HUES48 (cell line): Measurements from ENCODE around the gene TGFBR3L.

Source experiments
- H3K27ac ChIP-seq: one replicate; pipeline ENCODE4 v1.7.0; 2013; ENCODE audit warnings: low read depth, low read length, inconsistent platforms
- H3K27me3 ChIP-seq: 2 replicates; pipeline ENCODE4 v1.6.1; 2013; ENCODE audit warnings: mild to moderate bottlenecking, low read length; ENCODE audit not compliant: control insufficient read depth, insufficient read depth
- H3K36me3 ChIP-seq: 2 replicates; pipeline ENCODE4 v1.6.1; 2013; ENCODE audit warnings: low read length; ENCODE audit not compliant: control insufficient read depth, insufficient read depth
- H3K4me1 ChIP-seq: 2 replicates; pipeline ENCODE4 v1.6.1; 2013; ENCODE audit warnings: mild to moderate bottlenecking, low read length; ENCODE audit not compliant: control insufficient read depth, insufficient read depth
- H3K4me3 ChIP-seq: 2 replicates; pipeline ENCODE4 v1.5.1; 2013; ENCODE audit warnings: mild to moderate bottlenecking, low read depth, low read length
- H3K9ac ChIP-seq: 2 replicates; pipeline ENCODE4 v1.6.1; 2013; ENCODE audit warnings: mild to moderate bottlenecking, low read depth, low read length, moderate library complexity
- H3K9me3 ChIP-seq: 2 replicates; pipeline ENCODE4 v1.6.1; 2013; ENCODE audit warnings: low read length; ENCODE audit not compliant: control insufficient read depth, insufficient read depth

TGFBR3L gene

DNA sequence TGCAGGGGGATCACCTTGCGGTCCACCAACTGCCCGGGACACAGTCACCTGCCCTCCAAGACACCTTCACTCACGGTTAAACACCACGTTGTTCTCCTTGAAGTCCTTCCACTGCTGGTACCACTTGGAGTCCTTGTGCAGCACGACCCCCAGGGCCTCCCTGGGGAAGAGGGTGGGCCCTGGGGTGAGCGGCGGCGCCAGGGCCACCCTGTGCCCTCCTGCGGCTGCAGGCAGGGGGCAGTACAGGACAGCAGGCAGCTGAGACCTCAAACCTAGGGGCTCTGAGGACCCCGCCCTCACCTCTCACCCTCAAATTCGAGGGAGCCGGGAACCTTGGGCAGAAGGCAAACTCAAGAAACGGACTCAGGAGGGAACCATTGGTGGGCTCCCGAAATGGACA, 18.8 kb downstream of the TGFBR3L start:
- Histone ChIP-seq H3K36me3 (peaks cover 84% of the 10 kb centered on the region), H3K4me1 (no peaks in the 10 kb centered on the region; the same call in 1 of the 2 replicates), H3K4me3 (no peak overlapping the region), H3K27ac (no peak overlapping the region), H3K9ac (no peak overlapping the region), H3K27me3 (no peaks in the 10 kb centered on the region), H3K9me3 (no peaks in the 10 kb centered on the region)

DNA sequence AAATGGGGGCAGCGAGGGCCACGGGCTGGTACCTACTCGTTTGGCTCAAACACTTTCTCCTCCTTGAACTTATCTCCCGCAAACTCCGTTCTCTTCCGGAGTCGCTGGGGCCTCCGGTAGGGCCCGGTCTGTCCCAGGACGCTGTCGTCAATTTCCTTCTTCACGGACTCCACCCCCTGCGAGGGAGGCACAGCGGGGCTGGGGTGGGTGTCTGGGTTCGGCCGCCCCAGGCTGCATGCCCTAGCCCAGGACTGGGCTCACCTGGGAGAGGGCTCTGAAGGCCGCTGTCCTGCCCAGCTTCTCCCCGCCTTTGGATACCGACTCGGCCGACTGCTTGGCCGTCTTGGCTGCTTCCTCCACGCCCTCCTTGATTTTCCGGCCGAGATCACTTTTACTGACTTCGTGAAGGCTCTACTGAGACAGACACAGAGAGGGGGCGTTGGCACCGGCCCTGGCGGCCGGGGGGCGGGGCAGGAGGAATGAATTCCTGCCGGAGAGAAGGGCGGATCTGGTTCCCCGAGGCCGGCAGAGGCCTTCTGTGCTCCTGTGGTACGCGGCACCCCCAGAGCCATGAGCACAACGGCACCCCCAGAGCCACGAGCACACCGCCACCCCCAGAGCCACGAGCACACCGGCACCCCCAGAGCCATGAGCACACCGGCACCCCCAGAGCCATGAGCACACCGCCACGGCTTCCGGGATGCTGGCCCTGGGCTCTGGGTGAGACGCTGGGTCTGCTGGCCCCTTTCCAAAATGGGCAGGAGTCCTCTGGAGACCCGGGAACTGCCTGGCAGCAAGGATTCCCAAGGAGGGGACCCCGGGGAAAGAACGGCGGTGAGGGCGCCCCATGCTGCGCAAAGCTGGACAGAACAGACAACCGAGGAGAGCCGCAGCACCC, 19.4 kb downstream of the TGFBR3L start:
- Histone ChIP-seq H3K27me3 (no peaks in the 10 kb centered on the region), H3K36me3 (peaks cover 89% of the 10 kb centered on the region), H3K9ac (no peak overlapping the region), H3K4me1 (no peaks in the 10 kb centered on the region; the same call in 1 of the 2 replicates), H3K4me3 (no peak overlapping the region), H3K27ac (no peak overlapping the region), H3K9me3 (no peaks in the 10 kb centered on the region)

DNA sequence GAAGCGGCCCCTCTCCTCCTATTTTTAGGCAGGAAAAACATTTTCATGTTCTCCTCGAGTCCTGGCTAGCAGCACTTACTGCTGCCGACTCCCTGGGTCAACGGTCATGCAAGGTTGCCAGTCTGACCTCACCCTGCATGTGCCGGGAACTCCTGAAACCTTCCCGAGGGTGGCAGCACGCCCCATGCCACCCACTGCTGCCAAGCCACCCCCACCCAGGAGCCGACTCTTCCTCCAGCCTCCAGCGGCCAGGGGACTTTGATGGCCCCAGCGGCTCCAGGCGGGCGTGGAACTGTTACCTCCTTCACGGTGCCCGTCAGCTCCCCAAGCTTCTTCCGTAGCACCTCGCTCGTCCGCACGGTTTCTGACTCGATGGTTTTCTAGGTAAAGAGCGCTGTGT, 20.1 kb downstream of the TGFBR3L start:
- Histone ChIP-seq H3K9ac (no peak overlapping the region), H3K4me1 (no peaks in the 10 kb centered on the region), H3K36me3 (peaks cover 90% of the 10 kb centered on the region), H3K27me3 (no peaks in the 10 kb centered on the region), H3K4me3 (no peak overlapping the region), H3K27ac (no peak overlapping the region), H3K9me3 (no peaks in the 10 kb centered on the region)

DNA sequence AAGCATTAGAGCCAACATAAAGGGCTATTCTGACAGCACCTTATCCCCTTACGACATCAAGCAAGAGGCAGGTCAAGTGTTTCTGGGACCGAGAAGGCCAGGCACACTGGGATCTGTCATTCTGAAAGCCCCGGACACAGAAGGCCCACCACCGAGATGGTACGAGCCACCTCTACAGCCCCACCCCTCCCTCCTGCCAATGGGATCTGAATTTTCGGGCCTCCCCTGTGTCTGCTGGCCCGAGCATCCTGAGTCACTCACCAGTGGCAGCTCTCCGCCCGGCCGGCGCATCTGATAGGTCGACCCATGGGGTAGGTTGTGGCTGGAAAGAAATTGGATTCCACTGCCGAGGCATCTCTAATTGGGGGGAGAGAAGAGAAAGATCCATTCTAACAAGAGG, 26.2 kb downstream of the TGFBR3L start:
- Histone ChIP-seq H3K4me1 (no peaks in the 10 kb centered on the region), H3K4me3 (no peak overlapping the region), H3K27ac (no peak overlapping the region), H3K27me3 (no peaks in the 10 kb centered on the region), H3K9ac (no peak overlapping the region), H3K9me3 (no peaks in the 10 kb centered on the region), H3K36me3 (peaks cover 49% of the 10 kb centered on the region)

DNA sequence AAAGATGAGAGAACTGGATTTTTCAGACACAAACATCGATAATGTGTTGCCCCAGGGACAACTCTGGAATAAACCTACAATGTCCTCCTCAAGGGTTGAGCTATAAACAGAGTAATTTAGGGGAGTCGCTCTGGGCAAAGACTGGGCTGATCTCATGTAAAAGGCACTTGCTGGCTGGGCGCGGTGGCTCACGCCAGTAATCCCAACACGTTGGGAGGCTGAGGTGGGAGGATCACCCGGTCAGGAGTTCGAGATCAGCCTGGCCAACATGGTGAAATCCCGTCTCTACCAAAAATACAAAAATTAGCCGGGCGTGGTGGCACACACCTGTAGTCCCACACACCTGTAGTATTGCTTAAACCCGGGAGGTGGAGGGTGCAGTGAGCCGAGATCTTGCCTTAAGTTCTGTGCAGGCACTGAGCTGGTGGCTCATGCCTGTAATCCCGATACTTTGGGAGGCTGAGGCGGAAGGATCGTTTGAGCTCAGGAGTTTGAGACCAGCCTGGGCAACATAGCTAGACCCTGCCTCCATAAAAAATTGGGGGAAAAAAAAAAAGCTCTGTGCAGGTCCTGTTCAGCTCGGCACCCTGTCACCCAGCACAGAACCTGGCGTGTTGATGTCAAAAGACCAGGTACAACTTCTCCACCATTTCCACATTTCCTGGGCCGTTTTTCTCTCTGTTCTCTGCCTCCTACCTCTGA, 27.4 kb downstream of the TGFBR3L start:
- Histone ChIP-seq H3K27me3 (no peaks in the 10 kb centered on the region), H3K4me3 (peak overlapping the region; percentile 79), H3K9me3 (no peaks in the 10 kb centered on the region), H3K27ac (no peak overlapping the region), H3K9ac (no peak overlapping the region), H3K4me1 (no peaks in the 10 kb centered on the region), H3K36me3 (peaks cover 37% of the 10 kb centered on the region)

DNA sequence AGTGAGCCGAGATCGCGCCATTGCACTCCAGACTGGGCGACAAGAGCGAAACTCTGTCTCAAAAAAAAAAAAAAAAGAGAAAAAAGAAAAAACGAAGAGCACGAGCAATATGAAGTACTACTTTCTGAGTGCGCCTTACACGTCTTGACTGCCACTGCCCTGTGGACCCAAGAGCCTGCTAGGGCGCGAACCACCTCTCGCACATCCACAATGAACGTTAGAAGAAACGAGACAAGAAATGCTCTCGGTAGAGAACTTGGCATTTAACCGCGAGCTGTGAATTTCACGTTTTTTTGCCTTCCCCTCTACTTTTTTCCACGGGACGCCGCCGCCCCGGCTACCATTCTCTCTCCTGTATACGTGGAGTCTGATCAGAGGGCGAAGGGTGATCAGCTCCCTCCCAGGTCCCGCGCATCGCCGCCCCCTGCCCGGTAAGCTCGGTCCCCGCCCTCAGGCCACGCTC, 28.4 kb downstream of the TGFBR3L start:
- Histone ChIP-seq H3K27ac (peak overlapping the region; percentile 96), H3K9me3 (no peaks in the 10 kb centered on the region), H3K27me3 (no peaks in the 10 kb centered on the region), H3K9ac (peak overlapping the region; percentile 96), H3K4me3 (peak overlapping the region; percentile 79), H3K36me3 (peaks cover 27% of the 10 kb centered on the region), H3K4me1 (no peaks in the 10 kb centered on the region)

DNA sequence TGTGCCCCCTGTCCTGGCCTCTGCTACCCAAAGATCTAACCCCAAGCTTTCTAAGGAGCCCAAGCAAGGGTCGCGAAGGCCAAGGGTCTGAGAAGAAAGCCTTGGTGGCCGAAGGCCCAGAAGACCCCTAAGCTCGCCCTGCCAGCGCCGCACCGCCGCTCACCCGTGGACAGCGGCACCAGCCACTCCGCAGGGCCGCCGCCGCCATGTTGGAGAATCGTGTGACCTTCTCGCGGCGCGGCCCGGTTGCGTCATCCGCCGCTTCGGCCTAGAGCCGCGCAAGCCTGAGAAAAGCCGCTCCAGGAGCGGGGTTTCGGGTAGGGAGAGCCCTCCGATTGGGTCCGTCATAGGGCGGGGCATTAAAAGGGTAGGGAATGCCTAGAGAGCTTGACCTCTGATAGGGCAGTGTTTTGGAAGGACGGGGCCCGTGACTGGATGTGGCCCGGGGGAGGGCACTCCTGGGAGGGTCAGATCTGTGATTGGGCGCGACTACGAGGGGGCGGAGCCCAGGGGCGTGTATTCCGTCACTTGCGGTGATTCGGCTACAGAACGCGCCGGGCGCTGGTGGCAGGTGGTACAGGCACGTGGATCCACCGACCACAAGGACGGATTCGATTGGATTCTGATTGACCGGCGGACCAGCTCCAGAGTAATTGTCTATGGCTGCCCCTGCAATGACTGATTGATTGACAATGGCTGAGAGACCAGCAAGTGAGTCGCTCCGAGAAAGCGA, 29.0 kb downstream of the TGFBR3L start, which contains the start of gene TIMM44:
Gene TIMM44, minus strand, starts transcription at position 223 of the 733 bp plus-strand sequence. Its CDS starts 15 bp downstream, at position 208.
- peaks cover 22% of the 10 kb centered on the region for H3K36me3 ChIP-seq
- peak within 1 kb of the TSS; percentile 79 for H3K4me3 ChIP-seq
- H3K9ac ChIP-seq: peak within 1 kb of the TSS; percentile 96
- no peaks in the 10 kb centered on the region for H3K9me3 ChIP-seq
- H3K27ac ChIP-seq: peak within 1 kb of the TSS; percentile 96
- no peaks in the 10 kb centered on the region for H3K4me1 ChIP-seq
- H3K27me3 ChIP-seq: no peaks in the 10 kb centered on the region

DNA sequence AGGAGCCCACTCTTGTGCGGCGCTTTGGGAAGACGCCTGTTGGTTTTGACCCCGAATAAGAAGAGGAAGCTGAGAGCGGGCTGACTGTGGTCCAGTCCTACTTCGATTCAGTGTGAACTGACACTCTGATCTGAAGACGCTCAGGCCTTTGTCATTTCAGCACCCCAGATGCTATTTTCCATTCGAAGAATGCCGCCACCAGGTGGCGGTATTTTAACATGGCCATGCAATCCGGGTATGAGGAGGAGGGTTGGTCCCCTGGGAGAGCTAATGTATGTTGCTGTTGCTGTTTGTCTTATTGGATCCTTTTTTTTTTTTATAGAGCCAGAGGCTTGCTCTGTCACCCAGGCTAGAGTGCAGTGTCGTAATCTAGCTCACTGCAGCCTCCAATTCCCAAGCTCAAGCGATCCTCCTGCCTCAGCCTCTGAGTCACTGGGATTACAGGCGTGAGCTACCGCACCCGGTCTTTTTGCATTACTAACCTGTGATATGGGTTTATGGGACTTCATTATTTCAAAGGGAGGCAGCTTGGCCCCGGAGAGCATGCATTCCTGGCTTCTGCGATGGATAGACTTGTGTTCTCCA, 29.6 kb downstream of the TGFBR3L start:
- H3K9me3 ChIP-seq: no peaks in the 10 kb centered on the region
- H3K27me3 ChIP-seq: no peaks in the 10 kb centered on the region
- H3K9ac ChIP-seq: peak overlapping the region; percentile 87
- H3K4me1 ChIP-seq: no peaks in the 10 kb centered on the region
- peaks cover 16% of the 10 kb centered on the region for H3K36me3 ChIP-seq
- peak overlapping the region; percentile 79 for H3K4me3 ChIP-seq
- peak overlapping the region; percentile 95 for H3K27ac ChIP-seq

DNA sequence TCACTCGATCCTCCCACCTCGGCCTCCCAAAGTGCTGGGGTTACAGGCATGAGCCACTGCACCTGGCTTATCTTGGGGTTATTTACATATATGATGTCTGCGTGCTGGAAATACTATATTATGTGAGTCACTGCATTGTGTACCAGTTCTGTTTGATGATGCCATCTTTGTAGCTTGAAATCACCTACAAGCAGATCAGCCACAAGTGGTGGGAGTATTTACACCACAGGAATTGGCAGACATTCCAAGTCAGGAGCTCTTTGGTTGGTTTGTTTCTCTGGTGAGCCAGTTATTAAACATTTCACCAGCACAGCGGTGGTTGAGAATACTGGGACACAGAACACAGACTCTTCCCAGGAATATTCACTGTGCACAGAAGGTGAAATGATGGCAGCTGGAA, 33.3 kb downstream of the TGFBR3L start:
- H3K9me3 ChIP-seq: no peaks in the 10 kb centered on the region
- H3K36me3 ChIP-seq: no peaks in the 10 kb centered on the region
- H3K4me3 ChIP-seq: no peak overlapping the region
- H3K27me3 ChIP-seq: no peaks in the 10 kb centered on the region
- no peaks in the 10 kb centered on the region; the same call in 1 of the 2 replicates for H3K4me1 ChIP-seq
- no peak overlapping the region for H3K27ac ChIP-seq
- no peak overlapping the region for H3K9ac ChIP-seq

DNA sequence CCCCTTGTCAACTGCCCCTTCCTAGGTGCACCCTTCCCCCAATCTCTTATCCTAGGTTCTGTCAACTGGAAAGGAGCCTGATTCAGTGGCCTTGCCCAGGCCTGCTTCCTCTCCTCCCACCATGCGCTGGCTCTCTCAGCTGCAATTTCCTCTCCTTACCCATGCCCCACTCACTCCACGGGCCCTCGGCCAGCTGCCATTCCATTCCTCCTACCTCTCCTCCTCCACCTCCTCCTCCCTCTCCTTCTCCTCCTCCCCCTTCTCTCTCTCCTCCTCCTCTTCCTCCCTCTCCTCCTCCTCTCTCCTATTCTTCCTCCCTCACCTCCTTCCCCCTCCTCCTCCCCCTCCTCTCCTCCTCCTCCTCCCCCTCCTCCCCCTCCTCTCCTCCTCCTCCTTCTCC, 38.4 kb downstream of the TGFBR3L start:
- Histone ChIP-seq H3K27ac (no peak overlapping the region), H3K9me3 (no peaks in the 10 kb centered on the region), H3K9ac (no peak overlapping the region), H3K36me3 (no peaks in the 10 kb centered on the region), H3K27me3 (no peaks in the 10 kb centered on the region), H3K4me1 (peaks cover 6% of the 10 kb centered on the region; the same call in 1 of the 2 replicates), H3K4me3 (no peak overlapping the region)
